GM15510 (cell line): Measurements from ENCODE around the gene WDR41.

Source experiments
- POLR2A ChIP-seq: IDR thresholded peaks from 3 replicates; pipeline ENCODE4 v1.6.1; 2011; ENCODE audit warnings: borderline replicate concordance; ENCODE audit not compliant: insufficient read length; ENCODE audit errors: extremely low read depth

WDR41 gene

DNA sequence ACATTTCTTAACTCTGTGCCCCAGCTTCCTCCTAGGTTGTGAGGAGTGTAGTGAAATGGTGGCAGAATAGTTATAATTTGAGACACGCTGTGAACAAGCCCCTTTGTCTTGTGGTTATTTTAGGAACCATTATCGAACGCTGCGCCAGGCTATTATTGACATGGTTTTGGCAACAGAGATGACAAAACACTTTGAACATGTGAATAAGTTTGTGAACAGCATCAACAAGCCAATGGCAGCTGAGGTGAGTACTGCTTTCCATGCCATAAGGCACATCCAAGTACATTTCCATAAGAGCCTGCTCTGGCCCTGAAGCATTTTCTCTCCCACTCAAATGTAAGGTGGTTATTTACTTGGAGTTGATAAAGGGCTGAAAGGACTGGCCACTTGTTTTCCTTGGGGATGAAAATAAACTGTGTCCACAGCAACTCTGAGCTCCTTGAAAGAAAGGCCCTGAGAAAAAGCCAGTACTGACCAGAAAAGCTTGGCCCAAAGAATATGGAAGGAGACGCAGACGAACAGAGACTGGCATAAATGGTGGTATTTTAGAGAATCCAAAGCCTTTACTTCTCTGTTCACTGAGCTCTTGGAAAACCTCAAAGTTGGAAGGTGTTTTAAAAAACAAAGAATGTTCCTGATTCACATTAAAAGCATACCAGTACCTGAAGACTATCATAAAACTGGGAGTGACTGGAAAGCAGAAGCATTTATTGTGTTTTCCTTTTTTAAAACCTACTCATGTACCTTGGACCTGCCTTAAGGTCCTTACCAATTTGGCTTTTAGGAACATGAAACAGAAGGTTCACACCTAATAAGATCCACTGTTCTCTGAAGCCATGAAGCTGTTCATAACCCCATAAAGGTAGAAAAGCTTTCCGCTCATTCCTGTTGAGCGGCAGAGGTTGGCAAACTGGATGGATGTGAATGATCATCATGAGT is 72.2 kb downstream of the WDR41 start:
- TF ChIP-seq POLR2A, result no peak

DNA sequence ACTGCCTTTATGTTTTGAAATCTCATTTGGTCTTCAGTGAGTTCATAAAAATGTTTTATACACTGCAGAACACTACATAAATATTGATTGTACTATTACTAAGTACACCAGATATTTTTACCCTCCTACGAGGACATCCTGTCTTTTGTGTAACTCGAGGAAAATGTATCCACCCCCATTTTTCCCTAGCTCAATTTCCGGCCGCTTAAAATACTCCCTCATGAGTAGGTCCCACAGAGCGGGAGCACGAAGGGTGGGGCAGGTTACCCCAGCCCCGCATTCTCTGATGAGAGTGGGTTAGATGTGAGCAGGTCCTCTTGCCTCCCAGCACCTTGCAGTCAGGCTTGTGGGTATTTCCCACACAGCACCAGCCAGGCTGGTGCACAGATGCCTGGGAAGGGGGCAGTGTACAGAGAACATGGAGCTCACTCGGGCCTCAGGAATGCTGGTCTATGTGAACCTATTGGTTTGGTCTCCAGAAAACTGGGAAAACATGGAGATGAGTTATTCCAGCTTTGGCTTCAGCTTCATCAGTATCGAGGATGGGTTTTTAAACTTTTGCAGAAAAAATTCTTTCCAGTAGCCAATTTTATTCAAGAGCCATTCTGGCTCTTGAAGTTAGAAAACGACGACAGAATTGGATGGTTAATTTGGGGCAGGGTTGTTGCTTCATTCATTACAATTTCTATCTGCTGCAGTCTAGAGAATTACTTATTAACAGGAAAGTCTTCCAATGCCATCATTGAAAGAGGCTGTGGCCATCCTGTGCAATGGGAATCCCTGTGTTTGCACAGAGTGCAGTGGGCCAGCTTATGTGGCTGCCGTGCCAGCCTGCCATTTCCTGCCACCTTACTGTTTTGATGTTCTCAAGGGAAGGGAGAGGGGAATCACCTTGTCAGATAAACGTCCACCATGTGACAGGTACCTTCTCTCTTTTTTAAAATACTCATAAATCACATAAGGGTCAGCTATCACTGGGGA is 73.2 kb downstream of the WDR41 start:
- no peak for TF ChIP-seq POLR2A

DNA sequence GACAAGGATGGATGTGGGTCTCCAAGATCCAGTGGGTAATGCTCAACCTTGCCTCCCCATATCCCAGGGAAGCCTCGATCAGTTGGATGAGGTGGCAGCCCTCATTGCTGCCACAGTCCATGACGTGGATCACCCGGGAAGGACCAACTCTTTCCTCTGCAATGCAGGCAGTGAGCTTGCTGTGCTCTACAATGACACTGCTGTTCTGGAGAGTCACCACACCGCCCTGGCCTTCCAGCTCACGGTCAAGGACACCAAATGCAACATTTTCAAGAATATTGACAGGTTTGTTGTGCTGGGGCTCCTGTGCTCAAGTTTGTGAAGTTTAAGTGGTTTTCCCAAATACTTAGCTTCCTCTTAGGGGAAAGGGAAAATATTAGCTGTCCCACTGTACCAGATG is 74.0 kb downstream of the WDR41 start:
- no peak for TF ChIP-seq POLR2A

DNA sequence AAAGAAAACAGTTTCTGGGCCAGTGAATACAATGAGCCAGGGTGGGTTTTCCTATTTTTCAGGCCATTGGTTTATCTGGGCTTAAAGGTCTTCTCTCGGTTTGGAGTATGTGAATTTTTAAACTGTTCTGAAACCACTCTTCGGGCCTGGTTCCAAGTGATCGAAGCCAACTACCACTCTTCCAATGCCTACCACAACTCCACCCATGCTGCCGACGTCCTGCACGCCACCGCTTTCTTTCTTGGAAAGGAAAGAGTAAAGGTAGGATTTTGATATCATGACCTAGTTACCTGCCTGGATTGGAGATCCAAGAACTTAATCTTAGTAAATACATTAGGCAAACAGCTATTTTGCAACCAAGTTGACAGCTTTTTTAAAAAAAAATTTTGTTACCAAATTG is 79.1 kb downstream of the WDR41 start:
- TF ChIP-seq POLR2A, result no peak

DNA sequence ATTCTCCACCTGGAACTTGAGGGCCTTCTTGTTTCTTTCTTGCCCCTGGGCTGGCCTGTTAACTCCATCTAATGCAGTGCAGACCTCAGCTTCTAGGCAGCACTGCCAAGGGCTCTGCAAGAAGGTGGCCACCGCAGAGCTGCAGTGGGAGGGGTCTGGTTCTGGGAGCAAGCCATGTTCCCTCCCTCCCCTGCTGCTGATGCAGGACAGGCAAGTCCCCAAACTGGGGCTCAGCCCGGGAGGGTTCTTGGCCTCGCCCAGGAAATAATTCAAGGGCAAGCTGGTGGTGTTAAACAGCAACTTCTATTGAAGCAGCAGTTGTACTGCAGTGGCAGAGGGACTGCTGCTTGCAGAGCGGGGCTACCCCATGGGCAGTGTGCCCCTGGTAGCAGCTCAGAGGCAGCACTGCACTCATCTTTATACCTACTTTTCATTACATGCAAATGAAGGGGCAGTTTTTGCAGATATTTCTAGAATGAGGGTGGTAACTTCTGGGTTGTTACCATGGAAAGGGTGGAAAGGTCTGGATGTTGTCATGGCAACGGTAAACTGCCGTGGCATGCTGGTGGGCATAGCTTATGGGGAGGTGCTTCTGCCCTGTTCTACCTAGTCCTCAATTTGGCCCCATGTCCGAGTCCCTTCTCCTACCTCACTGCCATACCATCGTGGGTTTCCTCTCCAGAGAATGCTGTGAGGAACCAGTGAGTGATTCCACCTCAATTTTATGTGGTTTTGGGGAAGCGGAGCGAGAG is 82.1 kb downstream of the WDR41 start:
- TF ChIP-seq POLR2A, result no peak

DNA sequence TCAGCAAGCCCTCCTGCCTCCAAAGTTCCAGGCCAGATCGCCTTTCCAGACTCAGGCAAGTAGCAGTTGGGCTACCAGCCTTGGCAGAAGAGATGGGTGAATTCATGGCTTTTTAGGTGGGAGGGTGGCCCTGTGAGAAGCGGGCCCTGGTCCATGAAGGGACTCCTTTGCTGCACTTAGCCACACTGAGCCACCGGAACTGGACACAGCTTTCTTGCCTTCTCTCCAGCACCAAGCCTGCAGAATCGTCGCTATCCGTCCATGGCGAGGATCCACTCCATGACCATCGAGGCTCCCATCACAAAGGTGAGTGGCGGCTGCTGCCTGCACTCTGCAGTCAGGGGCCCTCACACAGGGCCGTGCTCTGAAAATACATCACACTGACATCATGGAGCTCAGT is 85.0 kb downstream of the WDR41 start:
- no peak for TF ChIP-seq POLR2A

DNA sequence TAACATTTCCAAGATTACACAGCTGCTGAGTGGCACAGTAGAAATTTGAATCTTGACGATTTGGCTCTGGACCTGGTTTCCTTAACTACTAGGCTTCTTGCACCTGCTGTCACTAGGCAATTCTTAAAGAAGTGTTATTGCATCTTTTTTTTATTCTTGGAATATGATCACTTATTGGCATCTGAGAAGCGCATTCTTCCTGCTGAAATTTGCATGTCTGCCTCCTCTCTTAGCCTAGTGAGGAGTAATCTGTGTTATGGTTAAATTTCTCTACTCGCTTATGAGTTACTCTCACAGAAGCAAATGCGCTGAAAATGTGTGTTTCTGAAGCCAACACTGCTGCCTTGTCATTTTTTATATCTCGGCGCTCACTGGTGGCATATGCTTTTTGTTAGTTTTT is 89.3 kb downstream of the WDR41 start:
- no peak for TF ChIP-seq POLR2A

DNA sequence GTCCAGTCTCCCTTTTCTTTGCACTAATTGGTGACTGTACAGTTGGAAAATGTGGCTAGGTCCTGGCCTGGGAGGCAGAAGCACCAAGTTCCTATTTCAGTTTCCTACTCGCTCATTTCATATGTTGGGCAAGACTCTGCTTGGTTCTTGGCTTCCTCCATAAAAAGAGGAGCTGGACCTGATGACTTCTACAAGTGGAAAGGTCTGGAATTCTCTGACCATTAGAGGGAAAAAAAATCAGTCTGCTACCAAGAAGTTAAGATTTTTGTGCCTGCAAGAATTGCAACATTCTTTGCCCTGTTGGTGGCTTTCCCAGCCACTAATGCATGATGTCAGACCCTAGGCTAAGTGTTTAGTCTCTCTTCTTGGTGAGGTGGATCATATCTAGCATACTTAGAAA is 91.5 kb downstream of the WDR41 start:
- no peak for TF ChIP-seq POLR2A

DNA sequence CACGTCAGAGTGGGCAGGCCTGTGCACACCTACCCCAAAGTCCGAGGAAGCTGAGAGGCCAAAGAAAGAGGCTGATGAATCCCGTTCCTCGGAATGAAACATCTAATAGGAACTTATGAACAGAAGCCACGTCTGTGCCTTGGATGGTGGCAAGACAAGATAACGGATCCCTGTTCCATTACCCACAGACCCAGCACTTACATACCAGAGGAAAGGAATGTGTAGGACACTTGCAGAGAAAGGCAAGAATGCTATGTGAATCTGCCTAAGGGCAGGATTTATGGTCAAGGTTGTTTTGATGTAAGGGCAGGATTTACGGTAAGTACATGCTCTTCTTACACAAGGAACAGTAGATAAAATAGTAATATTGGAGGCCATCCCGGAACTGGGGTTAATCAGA is 93.2 kb downstream of the WDR41 start:
- no peak for TF ChIP-seq POLR2A

DNA sequence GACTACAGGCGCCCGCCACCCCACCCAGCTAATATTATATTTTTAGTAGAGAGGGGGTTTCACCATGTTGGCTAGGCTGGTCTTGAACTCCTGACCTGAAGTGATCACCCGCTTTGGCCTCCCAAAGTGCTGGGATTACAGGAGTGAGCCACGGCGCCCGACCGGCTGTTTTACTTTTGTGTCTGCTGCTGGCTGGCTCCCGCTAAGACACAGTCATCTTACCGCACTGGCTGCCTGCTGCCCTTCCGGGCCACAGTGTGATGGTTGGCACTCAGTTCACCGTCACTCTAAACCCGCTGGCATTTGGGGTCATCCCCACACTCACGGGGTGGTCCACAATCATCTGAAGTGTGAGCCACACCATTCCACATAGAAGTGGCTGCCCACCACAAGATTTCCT is 93.7 kb downstream of the WDR41 start:
- no peak for TF ChIP-seq POLR2A

DNA sequence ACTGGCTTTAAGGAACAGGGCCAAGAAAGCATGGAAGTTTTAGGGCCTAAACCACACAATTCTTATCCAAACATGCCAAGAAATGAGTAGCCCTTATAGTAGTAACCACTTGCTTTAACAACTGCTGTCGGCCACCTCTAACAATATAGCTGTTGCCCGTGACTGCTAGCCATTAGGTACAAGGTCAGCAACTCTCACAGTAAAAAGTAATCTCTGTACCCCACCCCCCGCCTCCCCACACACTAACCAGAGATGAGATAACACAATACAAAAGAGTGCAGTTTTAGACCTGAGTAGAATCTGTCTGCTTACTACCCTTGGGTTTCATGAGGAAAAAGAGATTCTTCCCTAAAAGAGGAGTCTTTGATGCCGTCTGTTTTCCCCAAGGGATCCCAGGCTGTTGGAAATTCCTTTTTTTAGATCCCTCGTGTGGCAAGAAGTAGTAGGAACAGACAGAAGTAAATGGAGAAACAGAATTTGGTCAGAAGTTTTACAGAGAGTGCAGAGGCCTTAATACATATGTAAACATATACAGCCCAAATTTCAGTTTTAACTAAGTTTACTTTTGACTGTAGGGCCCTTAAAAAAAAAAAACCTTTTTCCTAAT is 94.3 kb downstream of the WDR41 start:
- TF ChIP-seq POLR2A, result no peak

DNA sequence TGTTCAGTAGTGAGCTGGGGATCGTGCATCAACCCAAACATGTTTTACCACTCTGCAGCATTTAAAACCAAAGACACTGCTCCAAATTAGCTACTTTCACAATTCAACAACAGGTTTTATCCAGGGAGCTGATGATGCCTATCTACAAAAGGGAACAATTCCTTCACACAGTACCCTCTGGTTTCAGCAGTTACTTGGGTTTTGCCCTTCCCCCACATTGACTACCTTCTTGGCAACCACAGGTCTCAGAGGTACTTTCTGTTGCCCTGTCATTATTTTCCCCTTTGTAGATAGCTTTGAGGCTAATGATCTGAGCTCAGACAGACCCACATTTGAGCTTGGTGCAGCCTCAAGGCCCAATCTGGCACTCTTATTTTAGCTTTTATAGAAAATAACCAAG is 96.1 kb downstream of the WDR41 start:
- TF ChIP-seq POLR2A, result no peak

DNA sequence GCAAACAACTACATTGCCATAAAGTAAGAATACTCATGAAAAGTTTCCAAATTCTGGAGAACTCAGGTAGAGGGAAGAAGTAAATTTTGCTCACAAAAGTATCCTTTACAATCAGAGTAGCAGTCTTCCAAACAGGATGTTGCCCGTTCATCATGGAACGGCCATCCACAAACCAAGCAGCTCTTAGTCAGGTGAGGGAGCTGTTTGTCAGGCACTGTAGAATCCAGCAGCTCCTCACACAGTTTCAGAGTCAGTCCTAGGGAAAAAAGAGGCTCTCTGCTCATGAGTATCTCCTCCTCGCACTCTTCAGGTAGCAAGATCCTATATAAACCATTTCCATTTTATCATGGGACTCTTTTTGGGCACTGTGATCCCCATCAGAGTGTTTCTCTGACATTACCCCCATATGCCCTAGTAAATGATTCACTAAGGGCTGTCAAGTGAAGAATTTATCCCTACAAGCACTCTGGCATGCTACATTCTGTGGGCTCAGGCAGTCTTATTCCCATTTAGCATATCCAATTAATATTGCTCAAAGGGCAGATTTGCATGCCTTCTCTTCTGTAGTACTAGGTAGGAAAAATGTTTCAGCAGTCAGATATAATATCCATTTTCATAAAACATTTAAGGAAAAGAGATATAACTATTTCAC is 97.9 kb downstream of the WDR41 start:
- TF ChIP-seq POLR2A, result no peak
